WTC11 (cell line): ENCODE data around the gene PDZRN4. TPM values are rescaled to one million over a fixed set of nuclear protein-coding genes. Genes with fewer than 3 reads are reported as not detected.

ENCODE experiments used
- ATAC-seq: fragments of 200-7000 bp; cut with Tn5 transposase; 2 replicates; pipeline ENCODE4 v1.10.0; 2021; ENCODE audit warnings: mild to moderate bottlenecking, moderate library complexity
- CTCF ChIA-PET: fragments of 300-600 bp; sonication (Branson Sonifier 250); formaldehyde crosslinking; loops from one replicate; lab custom pipeline; 2021; ENCODE audit warnings: antibody characterized with exemption; lab: Charles Lee
- POLR2A ChIA-PET: fragments of 350-600 bp; sonication (Branson Sonifier 250); formaldehyde crosslinking; loops from one replicate; lab custom pipeline; 2021; ENCODE audit warnings: antibody characterized with exemption; lab: Charles Lee
- DNase-seq: peaks from one replicate; pipeline ENCODE4 v3.0.0; 2021; ENCODE audit warnings: low spot score
- H3K27ac Mint-ChIP-seq: 2 replicates; pipeline ENCODE4 v1.8.0; 2021; ENCODE audit warnings: mixed read lengths
- H3K27me3 Mint-ChIP-seq: 2 replicates; pipeline ENCODE4 v1.8.0; 2021; ENCODE audit warnings: low read depth, mild to moderate bottlenecking, moderate library complexity, mixed read lengths
- H3K36me3 Mint-ChIP-seq: 2 replicates; pipeline ENCODE4 v1.8.0; 2021; ENCODE audit warnings: mixed read lengths
- H3K4me1 Mint-ChIP-seq: 2 replicates; pipeline ENCODE4 v1.8.0; 2022; ENCODE audit warnings: mixed read lengths
- H3K4me3 Mint-ChIP-seq: 2 replicates; pipeline ENCODE4 v1.8.0; 2021; ENCODE audit warnings: mild to moderate bottlenecking, moderate library complexity, mixed read lengths
- H3K9me3 Mint-ChIP-seq: 2 replicates; pipeline ENCODE4 v1.8.0; 2021; ENCODE audit warnings: mixed read lengths
- CREB1 ChIP-seq: sonication (generic); formaldehyde crosslinking; IDR thresholded peaks from 2 replicates; pipeline ENCODE4 v1.8.0; 2023; ENCODE audit warnings: mild to moderate bottlenecking, missing genetic modification reagents
- EMX1 ChIP-seq: fragments of 250-450 bp; sonication (Bioruptor Pico); IDR thresholded peaks from 2 replicates; pipeline ENCODE4 v1.8.0; 2021; ENCODE audit warnings: mild to moderate bottlenecking
- FOXP1 ChIP-seq: sonication (generic); formaldehyde crosslinking; IDR thresholded peaks from 2 replicates; pipeline ENCODE4 v1.8.0; 2022; ENCODE audit warnings: missing genetic modification reagents, mild to moderate bottlenecking, moderate library complexity, borderline replicate concordance
- GTF2I ChIP-seq: fragments of 250-450 bp; sonication (Bioruptor Pico); conservative IDR thresholded peaks from 2 replicates; pipeline ENCODE4 v1.4.0; 2021; ENCODE audit warnings: mild to moderate bottlenecking
- SMAD3 ChIP-seq: sonication (generic); formaldehyde crosslinking; IDR thresholded peaks from 2 replicates; pipeline ENCODE4 v1.8.0; 2022; ENCODE audit warnings: missing genetic modification reagents, mild to moderate bottlenecking, borderline replicate concordance
- TCF7 ChIP-seq: sonication (generic); formaldehyde crosslinking; IDR thresholded peaks from 2 replicates; pipeline ENCODE4 v1.8.0; 2022; ENCODE audit warnings: mild to moderate bottlenecking, low read depth, missing genetic modification reagents, moderate library complexity
- ZNF671 ChIP-seq: fragments of 250-450 bp; sonication (Bioruptor Pico); IDR thresholded peaks from 2 replicates; pipeline ENCODE4 v1.8.0; 2021; ENCODE audit warnings: mild to moderate bottlenecking
- total RNA-seq: library from RNA; stranded (reverse); gene quantifications from 3 replicates; pipeline ENCODE4 v1.2.3, GENCODE V29; 2021
- TF ChIP-seq, protein P1 (sequence below): sonication (generic); formaldehyde crosslinking; conservative IDR thresholded peaks from 2 replicates; pipeline ENCODE4 v1.8.1; 2023; ENCODE audit warnings: mild to moderate bottlenecking, low read depth, missing genetic modification reagents, moderate library complexity
- TF ChIP-seq, protein P2 (sequence below): sonication (generic); formaldehyde crosslinking; IDR thresholded peaks from 2 replicates; pipeline ENCODE4 v1.8.1; 2023; ENCODE audit warnings: mild to moderate bottlenecking, missing genetic modification reagents, borderline replicate concordance
- TF ChIP-seq, protein P3 (sequence below): fragments of 250-450 bp; sonication (Bioruptor Pico); IDR thresholded peaks from 2 replicates; pipeline ENCODE4 v1.9.0; 2021; ENCODE audit warnings: mild to moderate bottlenecking
- TF ChIP-seq, protein P4 (sequence below): sonication (generic); formaldehyde crosslinking; IDR thresholded peaks from 2 replicates; pipeline ENCODE4 v1.8.0; 2023; ENCODE audit warnings: missing genetic modification reagents, mild to moderate bottlenecking, borderline replicate concordance
- TF ChIP-seq, protein P5 (sequence below): sonication (generic); formaldehyde crosslinking; IDR thresholded peaks from 2 replicates; pipeline ENCODE4 v1.8.1; 2022; ENCODE audit warnings: mild to moderate bottlenecking, moderate library complexity, missing genetic modification reagents
- TF ChIP-seq, protein P6 (sequence below): fragments of 250-450 bp; sonication (Bioruptor Pico); IDR thresholded peaks from 2 replicates; pipeline ENCODE4 v1.9.0; 2021; ENCODE audit warnings: mild to moderate bottlenecking
- TF ChIP-seq, protein P7 (sequence below): sonication (generic); formaldehyde crosslinking; IDR thresholded peaks from 2 replicates; pipeline ENCODE4 v1.8.1; 2022; ENCODE audit warnings: mild to moderate bottlenecking, missing genetic modification reagents, moderate library complexity, borderline replicate concordance
- TF ChIP-seq, protein P8 (sequence below): sonication (generic); formaldehyde crosslinking; IDR thresholded peaks from 2 replicates; pipeline ENCODE4 v1.8.1; 2023; ENCODE audit warnings: mild to moderate bottlenecking, moderate library complexity, missing genetic modification reagents

The PDZRN4 gene
- total RNA-seq, 1 experiment from 2014 or later, result 0.09 TPM

DNA sequence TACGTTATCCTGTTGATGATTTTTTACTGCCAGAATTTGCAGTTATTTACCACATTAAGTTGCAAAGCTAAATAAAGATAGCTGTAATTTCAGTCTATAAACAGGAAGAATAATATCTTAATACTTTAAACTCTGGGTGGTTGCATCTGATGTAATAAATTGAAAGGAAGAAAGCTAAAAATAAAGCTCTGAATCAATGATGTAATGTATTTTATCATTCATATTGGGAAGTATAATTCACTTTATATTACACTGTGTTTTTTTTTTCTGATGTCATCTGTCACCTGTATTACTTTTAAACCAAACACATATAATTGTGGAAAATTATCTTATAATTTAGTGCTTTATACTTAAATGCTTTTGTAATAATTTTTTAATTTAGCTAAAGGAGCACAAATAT lies 37.1 kb downstream of the PDZRN4 start (continued):
- TF ChIP-seq, protein P1, sequence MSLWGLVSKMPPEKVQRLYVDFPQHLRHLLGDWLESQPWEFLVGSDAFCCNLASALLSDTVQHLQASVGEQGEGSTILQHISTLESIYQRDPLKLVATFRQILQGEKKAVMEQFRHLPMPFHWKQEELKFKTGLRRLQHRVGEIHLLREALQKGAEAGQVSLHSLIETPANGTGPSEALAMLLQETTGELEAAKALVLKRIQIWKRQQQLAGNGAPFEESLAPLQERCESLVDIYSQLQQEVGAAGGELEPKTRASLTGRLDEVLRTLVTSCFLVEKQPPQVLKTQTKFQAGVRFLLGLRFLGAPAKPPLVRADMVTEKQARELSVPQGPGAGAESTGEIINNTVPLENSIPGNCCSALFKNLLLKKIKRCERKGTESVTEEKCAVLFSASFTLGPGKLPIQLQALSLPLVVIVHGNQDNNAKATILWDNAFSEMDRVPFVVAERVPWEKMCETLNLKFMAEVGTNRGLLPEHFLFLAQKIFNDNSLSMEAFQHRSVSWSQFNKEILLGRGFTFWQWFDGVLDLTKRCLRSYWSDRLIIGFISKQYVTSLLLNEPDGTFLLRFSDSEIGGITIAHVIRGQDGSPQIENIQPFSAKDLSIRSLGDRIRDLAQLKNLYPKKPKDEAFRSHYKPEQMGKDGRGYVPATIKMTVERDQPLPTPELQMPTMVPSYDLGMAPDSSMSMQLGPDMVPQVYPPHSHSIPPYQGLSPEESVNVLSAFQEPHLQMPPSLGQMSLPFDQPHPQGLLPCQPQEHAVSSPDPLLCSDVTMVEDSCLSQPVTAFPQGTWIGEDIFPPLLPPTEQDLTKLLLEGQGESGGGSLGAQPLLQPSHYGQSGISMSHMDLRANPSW (CRISPR knock-in tag), result no peak

DNA sequence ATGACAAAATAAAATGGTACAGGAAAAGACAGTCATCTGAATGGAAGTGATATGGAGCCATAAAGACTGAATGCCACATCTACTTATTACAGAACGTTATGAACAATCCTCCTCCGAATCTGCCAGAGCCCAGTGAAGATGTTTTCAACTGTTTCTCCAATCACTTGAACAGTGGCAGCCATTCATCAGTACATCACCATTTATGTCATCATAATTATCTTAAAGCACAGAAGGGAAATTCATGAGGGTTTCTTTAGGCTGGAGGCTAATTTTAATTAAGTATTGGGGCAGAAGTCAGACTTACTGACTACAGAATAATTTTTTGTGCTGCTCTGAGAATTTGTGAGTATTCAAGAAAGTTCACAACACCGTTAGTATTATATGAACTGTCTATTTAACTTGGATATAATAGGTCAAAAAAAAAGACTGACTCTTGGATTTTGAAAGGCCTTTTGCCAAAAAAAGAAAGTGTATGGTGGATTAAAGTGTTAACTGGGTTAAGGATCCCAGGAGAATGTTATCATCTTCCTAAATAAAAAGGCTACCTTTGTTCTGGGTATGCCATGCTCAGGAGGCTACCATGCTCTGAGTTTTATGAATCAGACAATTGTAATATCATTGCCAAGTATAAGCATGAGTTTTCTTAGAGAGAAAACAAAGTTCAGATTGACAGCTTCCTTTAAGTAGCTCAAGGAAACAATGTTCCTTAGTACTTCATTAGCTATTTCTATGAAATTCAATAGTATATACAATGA lies 40.1 kb downstream of the PDZRN4 start:
- POLR2A ChIA-PET, result no interaction called here
- no peak overlapping the region for H3K4me3 Mint-ChIP-seq
- CTCF ChIA-PET, result no interaction called here
- TF ChIP-seq, protein P2, sequence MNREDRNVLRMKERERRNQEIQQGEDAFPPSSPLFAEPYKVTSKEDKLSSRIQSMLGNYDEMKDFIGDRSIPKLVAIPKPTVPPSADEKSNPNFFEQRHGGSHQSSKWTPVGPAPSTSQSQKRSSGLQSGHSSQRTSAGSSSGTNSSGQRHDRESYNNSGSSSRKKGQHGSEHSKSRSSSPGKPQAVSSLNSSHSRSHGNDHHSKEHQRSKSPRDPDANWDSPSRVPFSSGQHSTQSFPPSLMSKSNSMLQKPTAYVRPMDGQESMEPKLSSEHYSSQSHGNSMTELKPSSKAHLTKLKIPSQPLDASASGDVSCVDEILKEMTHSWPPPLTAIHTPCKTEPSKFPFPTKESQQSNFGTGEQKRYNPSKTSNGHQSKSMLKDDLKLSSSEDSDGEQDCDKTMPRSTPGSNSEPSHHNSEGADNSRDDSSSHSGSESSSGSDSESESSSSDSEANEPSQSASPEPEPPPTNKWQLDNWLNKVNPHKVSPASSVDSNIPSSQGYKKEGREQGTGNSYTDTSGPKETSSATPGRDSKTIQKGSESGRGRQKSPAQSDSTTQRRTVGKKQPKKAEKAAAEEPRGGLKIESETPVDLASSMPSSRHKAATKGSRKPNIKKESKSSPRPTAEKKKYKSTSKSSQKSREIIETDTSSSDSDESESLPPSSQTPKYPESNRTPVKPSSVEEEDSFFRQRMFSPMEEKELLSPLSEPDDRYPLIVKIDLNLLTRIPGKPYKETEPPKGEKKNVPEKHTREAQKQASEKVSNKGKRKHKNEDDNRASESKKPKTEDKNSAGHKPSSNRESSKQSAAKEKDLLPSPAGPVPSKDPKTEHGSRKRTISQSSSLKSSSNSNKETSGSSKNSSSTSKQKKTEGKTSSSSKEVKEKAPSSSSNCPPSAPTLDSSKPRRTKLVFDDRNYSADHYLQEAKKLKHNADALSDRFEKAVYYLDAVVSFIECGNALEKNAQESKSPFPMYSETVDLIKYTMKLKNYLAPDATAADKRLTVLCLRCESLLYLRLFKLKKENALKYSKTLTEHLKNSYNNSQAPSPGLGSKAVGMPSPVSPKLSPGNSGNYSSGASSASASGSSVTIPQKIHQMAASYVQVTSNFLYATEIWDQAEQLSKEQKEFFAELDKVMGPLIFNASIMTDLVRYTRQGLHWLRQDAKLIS (CRISPR knock-in tag), result no peak
- TF ChIP-seq SMAD3 (CRISPR knock-in tag) (no peak), EMX1 (CRISPR knock-in tag) (no peak), CREB1 (no peak), GTF2I (CRISPR knock-in tag) (no peak), FOXP1 (CRISPR knock-in tag) (no peak), TCF7 (CRISPR knock-in tag) (no peak), ZNF671 (CRISPR knock-in tag) (no peak)
- TF ChIP-seq, protein P3, sequence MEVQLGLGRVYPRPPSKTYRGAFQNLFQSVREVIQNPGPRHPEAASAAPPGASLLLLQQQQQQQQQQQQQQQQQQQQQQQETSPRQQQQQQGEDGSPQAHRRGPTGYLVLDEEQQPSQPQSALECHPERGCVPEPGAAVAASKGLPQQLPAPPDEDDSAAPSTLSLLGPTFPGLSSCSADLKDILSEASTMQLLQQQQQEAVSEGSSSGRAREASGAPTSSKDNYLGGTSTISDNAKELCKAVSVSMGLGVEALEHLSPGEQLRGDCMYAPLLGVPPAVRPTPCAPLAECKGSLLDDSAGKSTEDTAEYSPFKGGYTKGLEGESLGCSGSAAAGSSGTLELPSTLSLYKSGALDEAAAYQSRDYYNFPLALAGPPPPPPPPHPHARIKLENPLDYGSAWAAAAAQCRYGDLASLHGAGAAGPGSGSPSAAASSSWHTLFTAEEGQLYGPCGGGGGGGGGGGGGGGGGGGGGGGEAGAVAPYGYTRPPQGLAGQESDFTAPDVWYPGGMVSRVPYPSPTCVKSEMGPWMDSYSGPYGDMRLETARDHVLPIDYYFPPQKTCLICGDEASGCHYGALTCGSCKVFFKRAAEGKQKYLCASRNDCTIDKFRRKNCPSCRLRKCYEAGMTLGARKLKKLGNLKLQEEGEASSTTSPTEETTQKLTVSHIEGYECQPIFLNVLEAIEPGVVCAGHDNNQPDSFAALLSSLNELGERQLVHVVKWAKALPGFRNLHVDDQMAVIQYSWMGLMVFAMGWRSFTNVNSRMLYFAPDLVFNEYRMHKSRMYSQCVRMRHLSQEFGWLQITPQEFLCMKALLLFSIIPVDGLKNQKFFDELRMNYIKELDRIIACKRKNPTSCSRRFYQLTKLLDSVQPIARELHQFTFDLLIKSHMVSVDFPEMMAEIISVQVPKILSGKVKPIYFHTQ (CRISPR knock-in tag), result no peak
- TF ChIP-seq, protein P4, sequence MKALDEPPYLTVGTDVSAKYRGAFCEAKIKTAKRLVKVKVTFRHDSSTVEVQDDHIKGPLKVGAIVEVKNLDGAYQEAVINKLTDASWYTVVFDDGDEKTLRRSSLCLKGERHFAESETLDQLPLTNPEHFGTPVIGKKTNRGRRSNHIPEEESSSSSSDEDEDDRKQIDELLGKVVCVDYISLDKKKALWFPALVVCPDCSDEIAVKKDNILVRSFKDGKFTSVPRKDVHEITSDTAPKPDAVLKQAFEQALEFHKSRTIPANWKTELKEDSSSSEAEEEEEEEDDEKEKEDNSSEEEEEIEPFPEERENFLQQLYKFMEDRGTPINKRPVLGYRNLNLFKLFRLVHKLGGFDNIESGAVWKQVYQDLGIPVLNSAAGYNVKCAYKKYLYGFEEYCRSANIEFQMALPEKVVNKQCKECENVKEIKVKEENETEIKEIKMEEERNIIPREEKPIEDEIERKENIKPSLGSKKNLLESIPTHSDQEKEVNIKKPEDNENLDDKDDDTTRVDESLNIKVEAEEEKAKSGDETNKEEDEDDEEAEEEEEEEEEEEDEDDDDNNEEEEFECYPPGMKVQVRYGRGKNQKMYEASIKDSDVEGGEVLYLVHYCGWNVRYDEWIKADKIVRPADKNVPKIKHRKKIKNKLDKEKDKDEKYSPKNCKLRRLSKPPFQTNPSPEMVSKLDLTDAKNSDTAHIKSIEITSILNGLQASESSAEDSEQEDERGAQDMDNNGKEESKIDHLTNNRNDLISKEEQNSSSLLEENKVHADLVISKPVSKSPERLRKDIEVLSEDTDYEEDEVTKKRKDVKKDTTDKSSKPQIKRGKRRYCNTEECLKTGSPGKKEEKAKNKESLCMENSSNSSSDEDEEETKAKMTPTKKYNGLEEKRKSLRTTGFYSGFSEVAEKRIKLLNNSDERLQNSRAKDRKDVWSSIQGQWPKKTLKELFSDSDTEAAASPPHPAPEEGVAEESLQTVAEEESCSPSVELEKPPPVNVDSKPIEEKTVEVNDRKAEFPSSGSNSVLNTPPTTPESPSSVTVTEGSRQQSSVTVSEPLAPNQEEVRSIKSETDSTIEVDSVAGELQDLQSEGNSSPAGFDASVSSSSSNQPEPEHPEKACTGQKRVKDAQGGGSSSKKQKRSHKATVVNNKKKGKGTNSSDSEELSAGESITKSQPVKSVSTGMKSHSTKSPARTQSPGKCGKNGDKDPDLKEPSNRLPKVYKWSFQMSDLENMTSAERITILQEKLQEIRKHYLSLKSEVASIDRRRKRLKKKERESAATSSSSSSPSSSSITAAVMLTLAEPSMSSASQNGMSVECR, result no peak
- TF ChIP-seq, protein P5, sequence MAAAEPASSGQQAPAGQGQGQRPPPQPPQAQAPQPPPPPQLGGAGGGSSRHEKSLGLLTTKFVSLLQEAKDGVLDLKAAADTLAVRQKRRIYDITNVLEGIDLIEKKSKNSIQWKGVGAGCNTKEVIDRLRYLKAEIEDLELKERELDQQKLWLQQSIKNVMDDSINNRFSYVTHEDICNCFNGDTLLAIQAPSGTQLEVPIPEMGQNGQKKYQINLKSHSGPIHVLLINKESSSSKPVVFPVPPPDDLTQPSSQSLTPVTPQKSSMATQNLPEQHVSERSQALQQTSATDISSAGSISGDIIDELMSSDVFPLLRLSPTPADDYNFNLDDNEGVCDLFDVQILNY, result no peak
- TF ChIP-seq, protein P6, sequence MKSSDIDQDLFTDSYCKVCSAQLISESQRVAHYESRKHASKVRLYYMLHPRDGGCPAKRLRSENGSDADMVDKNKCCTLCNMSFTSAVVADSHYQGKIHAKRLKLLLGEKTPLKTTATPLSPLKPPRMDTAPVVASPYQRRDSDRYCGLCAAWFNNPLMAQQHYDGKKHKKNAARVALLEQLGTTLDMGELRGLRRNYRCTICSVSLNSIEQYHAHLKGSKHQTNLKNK (CRISPR knock-in tag), result no peak
- TF ChIP-seq, protein P7, sequence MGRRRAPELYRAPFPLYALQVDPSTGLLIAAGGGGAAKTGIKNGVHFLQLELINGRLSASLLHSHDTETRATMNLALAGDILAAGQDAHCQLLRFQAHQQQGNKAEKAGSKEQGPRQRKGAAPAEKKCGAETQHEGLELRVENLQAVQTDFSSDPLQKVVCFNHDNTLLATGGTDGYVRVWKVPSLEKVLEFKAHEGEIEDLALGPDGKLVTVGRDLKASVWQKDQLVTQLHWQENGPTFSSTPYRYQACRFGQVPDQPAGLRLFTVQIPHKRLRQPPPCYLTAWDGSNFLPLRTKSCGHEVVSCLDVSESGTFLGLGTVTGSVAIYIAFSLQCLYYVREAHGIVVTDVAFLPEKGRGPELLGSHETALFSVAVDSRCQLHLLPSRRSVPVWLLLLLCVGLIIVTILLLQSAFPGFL, result no peak
- TF ChIP-seq, protein P8, sequence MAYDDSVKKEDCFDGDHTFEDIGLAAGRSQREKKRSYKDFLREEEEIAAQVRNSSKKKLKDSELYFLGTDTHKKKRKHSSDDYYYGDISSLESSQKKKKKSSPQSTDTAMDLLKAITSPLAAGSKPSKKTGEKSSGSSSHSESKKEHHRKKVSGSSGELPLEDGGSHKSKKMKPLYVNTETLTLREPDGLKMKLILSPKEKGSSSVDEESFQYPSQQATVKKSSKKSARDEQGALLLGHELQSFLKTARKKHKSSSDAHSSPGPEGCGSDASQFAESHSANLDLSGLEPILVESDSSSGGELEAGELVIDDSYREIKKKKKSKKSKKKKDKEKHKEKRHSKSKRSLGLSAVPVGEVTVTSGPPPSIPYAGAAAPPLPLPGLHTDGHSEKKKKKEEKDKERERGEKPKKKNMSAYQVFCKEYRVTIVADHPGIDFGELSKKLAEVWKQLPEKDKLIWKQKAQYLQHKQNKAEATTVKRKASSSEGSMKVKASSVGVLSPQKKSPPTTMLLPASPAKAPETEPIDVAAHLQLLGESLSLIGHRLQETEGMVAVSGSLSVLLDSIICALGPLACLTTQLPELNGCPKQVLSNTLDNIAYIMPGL, result no peak

More for the DNA sequence above, 40.1 kb downstream of the PDZRN4 start:
- Mint-ChIP-seq H3K4me1 (peaks cover 23% of the 10 kb centered on the region), H3K27me3 (no peaks in the 10 kb centered on the region), H3K27ac (no peak overlapping the region), H3K9me3 (no peaks in the 10 kb centered on the region), H3K36me3 (no peaks in the 10 kb centered on the region)
- ATAC-seq (no peak), DNase-seq (no peak)
